Measurements from ENCODE around the gene SLC17A7. TPM values are rescaled to one million over a fixed set of nuclear protein-coding genes. Genes with fewer than 3 reads are reported as not detected.

Gene SLC17A7
- total and polyA plus RNA-seq, 12 donors: 0.17 to 2.3 (median 0.92) TPM

GRCh38 chr19:49421878-49422202 lies 19.5 kb downstream of the SLC17A7 start:
- WGBS, 2 donors: 14 to 19% methylated on average over 3 of the region's 3 CpGs
- ATAC-seq (no peak), DNase-seq (no peak)
- peaks cover 13 to 100% (median 95%) of the 10 kb centered on the region in 7 donors for H3K27me3 ChIP-seq
- peaks cover 5 to 39% (median 30%) of the 10 kb centered on the region in 9 donors for H3K4me1 ChIP-seq
- no peak overlapping the region for H3K4me3 ChIP-seq
- intact Hi-C loops (cut with DNase I): no loop called here
- H3K27ac ChIP-seq: no peak overlapping the region
- no peaks in the 10 kb centered on the region for H3K36me3 ChIP-seq
- H3K9me3 ChIP-seq: no peaks in the 10 kb centered on the region
- TF ChIP-seq CTCF (IDR thresholded peaks at IDR 0.05): no peak

GRCh38 chr19:49421039-49421877 lies 20.1 kb downstream of the SLC17A7 start:
- no peaks in the 10 kb centered on the region for H3K9me3 ChIP-seq
- H3K36me3 ChIP-seq: no peaks in the 10 kb centered on the region
- peaks cover 7 to 100% (median 95%) of the 10 kb centered on the region in 7 donors for H3K27me3 ChIP-seq
- DNase-seq: peak; percentile 67 to 73
- 8 to 9% methylated on average over 48 of the region's 48 CpGs for WGBS, 2 donors
- peak; percentile 60 to 86 (median 76) for ATAC-seq
- intact Hi-C loops (cut with DNase I): no loop called here
- no peak for TF ChIP-seq CTCF (IDR thresholded peaks at IDR 0.05)
- H3K4me1 ChIP-seq: peaks cover 5 to 38% (median 30%) of the 10 kb centered on the region in 9 donors
- peak overlapping the region in 6 of 10 donors; percentile 10 to 38 (median 29) for H3K4me3 ChIP-seq
- no peak overlapping the region for H3K27ac ChIP-seq

GRCh38 chr19:49420227-49420626 lies 21.1 kb downstream of the SLC17A7 start:
- Histone ChIP-seq H3K4me1 (peaks cover 5 to 34% (median 30%) of the 10 kb centered on the region in 9 donors), H3K27me3 (peaks cover 4 to 100% (median 92%) of the 10 kb centered on the region in 7 donors), H3K9me3 (no peaks in the 10 kb centered on the region), H3K4me3 (no peak overlapping the region), H3K27ac (no peak overlapping the region), H3K36me3 (no peaks in the 10 kb centered on the region)
- no peak for TF ChIP-seq CTCF (IDR thresholded peaks at IDR 0.05)
- intact Hi-C loops (cut with DNase I): no loop called here
- ATAC-seq: no peak
- 48 to 62% methylated on average over 2 of the region's 2 CpGs for WGBS, 2 donors
- no peak for DNase-seq

GRCh38 chr19:49419173-49419572 lies 22.2 kb downstream of the SLC17A7 start:
- DNase-seq (no peak), ATAC-seq (no peak)
- TF ChIP-seq CTCF (IDR thresholded peaks at IDR 0.05): no peak
- Histone ChIP-seq H3K36me3 (no peaks in the 10 kb centered on the region), H3K27ac (no peak overlapping the region), H3K4me3 (no peak overlapping the region), H3K9me3 (no peaks in the 10 kb centered on the region), H3K27me3 (peaks cover 4 to 93% (median 84%) of the 10 kb centered on the region in 7 donors), H3K4me1 (peaks cover 5 to 34% (median 30%) of the 10 kb centered on the region in 9 donors)
- 81 to 82% methylated on average over 2 of the region's 2 CpGs for WGBS, 2 donors
- intact Hi-C loops (cut with DNase I): no loop called here
